ENCODE measurements around the gene PLA2G7.
"Not testable (repeated sequence)": the region's sequence is repeated elsewhere in the genome, so short reads cannot be mapped to it uniquely, and the experiment has no call there.

PLA2G7 gene

DNA sequence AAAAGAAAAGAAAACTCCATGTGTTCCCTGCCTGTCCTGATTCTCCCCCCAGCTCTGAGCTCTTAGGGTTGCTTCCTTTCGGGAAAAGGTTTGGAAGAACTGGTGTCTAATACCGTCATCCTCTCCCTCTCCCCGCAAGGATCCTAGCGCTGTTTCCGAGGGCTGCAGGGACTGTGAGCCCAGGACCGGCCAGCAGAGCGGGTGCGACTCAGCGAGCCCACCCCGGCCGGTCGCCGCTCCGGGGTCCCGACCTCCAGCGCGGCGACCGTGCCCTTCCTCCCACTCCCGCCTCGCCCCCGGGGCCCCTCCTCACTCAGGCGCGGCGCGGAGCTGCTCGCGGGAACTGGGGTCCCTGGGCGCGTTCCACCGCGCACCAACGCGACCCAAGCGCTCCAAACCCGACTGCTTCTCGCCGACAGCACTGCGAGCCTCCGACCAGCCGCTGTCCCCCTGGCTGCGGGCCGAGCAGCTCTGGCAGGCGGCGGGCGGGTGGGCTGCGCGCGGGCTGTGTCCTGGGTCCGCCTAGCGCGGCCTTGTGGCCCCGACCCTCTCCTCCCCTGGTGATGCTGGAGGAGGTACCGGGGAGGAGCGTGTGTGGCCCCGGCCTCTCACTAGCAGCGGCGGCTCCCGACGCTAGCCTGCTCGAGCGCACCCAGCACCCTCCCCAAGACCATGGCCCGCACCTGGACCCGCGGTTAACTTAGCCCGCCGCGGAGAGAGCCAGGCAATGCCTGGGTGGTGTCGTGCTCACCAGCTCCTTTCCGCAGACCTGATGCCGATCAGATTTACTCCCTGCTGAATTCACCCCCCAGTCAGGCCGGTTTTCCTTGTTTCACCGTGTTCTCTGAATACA, at the start of gene PLA2G7:
PLA2G7 (minus strand) TSS at position 509 of the 853 bp plus-strand sequence. CDS start 12,484 bp downstream, outside the sequence.
- intact Hi-C loops (cut with DNase I), result no loop called here
- DNase-seq, result peak in 41 of 42 donors; percentile 11 to 74 (median 44)

DNA sequence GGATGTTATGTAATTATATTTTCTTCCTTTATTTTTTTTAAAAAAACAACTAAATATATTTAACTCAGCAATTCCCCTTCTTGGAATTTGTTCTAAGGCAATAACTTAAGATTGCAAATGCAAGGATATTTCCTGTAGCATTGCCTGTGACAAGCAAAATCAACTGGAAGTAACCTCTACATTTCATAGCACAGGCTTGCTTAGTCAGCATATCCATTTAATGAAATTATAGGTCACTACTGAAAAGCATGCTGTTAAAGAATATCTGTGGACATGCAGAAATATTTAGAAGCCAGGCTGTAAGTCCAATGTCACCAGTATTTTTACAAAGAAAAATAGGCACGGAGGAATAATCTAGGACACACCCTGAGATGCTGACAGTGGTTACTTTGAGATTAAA, 49.4 kb upstream of the PLA2G7 start:
- DNase-seq, result no peak
- intact Hi-C loops (cut with DNase I), result no loop called here

GRCh38 chr6:46781478-46782378, 46.6 kb upstream of the PLA2G7 start:
- peak in 37 of 42 donors; percentile 31 to 90 (median 66) for DNase-seq
- intact Hi-C loops (cut with DNase I), result no loop called here

DNA sequence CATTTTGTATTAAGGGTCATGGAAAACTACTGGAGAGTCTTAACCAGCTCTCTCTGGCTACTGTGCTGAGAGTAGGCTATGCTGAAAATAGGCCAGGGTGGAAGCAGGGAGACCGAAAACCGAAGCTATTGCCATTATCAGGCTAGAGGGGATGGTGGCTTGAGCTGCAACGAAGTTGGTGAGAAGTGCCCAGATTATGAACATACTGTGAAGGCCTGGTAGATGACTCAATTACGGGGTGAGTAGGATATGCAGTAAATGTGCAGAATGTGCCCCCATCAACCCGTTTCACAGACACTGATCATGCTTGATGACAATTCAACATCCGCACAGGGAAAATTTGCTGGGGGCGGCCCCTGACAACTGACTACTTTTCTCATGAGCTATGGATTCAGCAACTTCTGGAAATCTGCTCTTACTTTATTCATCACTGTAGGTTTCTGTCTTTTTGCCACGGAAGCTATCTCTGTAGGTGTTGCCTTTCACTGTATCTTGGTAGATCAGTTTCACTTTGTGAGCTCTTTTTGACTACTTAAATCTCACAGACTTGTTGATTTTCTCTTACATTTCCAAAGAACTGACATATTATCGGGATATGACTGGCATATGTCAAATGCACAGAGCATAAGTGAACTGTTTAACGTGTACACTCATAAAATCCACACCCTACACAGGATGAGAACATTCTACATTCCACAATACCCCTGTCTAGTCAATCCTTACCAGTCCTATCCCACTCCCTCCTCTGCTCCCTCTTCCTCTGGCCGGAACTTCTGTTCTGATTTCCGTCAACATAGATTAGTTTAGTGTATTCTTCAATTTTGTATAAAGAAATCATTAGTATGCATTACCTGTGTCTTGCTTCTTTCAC, 42.5 kb upstream of the PLA2G7 start:
- DNase-seq, result peak in 39 of 42 donors; percentile 9 to 76 (median 47)

DNA sequence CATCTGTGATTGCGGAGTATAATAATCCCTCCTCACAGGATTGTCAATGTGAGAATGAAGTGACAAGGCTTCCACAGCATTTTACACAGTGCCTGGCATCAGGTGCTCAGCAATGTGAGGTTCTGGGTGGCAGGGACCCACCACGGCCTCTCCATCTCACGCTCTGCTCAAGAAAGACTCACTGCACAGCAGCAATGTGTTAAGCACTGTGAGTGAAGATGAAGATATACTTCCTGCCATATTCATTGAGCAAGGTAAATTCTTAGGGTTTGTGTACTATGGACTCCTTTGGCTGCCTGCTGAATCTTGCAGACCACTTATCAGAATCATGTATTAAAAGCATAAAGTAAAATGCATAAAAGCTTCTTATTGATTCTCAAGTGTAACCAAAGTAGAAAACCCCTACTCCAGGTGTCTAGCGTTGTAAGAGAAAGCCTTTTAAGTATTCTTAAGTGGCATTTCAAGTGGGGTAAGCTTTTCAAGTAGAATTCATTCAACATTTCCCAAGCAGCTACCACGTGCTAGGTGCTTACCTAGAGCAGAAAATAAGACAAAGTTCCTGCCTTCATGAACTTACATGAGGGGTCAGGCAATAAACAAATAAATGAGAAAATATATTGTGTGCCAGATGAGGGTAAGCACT, 41.0 kb upstream of the PLA2G7 start:
- DNase-seq, result no peak
- intact Hi-C loops (cut with DNase I), result no loop called here

More for the DNA sequence above, 42.5 kb upstream of the PLA2G7 start:
- intact Hi-C loops (cut with DNase I), result no loop called here

- intact Hi-C loops (cut with DNase I); DNase-seq: not testable (repeated sequence)
These were observed 39.6 kb upstream of the PLA2G7 start for GRCh38 chr6:46774736-46775135.

- DNase-seq, result no peak
- intact Hi-C loops (cut with DNase I), result no loop called here
These were observed 38.2 kb upstream of the PLA2G7 start for GRCh38 chr6:46773201-46773855.

DNA sequence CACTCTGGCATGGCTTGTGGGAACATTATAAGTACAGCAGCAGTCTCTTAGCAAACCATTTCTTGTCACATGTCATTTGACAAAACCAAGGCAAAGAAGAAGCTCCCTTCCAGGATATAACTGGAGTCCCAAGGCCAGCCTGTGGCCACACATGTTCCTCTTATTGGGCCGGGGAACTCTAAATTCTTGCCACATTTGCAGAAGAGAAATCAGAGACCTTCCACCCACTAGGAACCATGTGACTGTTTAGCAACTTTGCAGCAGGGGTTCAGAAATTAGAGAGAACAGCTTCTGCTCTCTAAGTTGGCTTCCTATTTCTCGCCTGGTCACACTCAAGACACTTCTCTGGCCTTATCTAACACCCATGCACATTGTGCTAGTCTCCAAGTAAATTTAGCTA, 37.6 kb upstream of the PLA2G7 start:
- intact Hi-C loops (cut with DNase I), result no loop called here
- DNase-seq, result peak in 24 of 42 donors; percentile 12 to 60 (median 29)

DNA sequence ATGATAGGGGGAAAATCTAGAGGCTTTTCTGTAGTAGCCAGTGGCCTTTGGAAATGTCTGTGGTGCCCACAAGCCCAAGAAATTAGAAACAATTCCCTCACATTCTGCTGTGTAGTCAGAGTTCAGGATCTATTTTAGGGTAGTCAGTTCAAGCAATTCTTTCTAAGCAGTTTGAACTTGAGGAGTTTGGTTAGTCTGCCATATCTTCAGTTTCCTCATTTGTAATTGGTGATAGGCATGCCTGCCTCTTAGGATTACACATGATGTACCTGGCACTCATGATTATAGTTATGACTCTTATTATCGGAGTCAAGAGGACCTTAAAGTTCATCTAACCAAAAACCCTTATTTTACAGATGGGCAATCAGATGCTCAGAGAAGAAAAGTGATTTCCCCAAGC, 36.8 kb upstream of the PLA2G7 start:
- intact Hi-C loops (cut with DNase I), result no loop called here
- no peak for DNase-seq

- DNase-seq, result no peak
- intact Hi-C loops (cut with DNase I), result no loop called here
These were observed 29.8 kb upstream of the PLA2G7 start for GRCh38 chr6:46764961-46765360.

- intact Hi-C loops (cut with DNase I); DNase-seq: not testable (repeated sequence)
These were observed 29.1 kb upstream of the PLA2G7 start for GRCh38 chr6:46764280-46764679.

DNA sequence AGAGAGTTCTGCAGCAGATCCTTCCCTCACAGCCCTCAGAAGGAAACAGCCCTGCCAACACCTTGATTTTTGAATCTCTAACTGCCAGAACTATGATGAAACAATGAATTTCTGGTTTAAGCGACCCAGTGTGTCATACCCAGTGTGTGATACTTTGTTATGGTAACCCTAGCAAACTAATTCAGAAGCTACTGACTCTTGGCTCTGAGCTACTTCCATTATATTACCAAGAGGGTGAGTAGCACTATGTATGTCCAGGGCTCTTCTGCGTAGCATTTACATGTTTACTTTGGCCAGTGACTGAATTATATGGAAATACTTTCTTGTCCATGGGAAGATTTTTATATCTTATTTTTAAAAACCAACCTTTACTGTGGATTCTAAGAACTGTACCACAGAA, 28.3 kb upstream of the PLA2G7 start:
- no peak for DNase-seq
- intact Hi-C loops (cut with DNase I), result no loop called here

GRCh38 chr6:46760925-46761324, 25.8 kb upstream of the PLA2G7 start:
- no peak for DNase-seq
- intact Hi-C loops (cut with DNase I), result no loop called here

GRCh38 chr6:46758960-46759753, 24.0 kb upstream of the PLA2G7 start:
- intact Hi-C loops (cut with DNase I), result no loop called here
- no peak for DNase-seq

GRCh38 chr6:46757214-46757596, 22.0 kb upstream of the PLA2G7 start:
- no peak for DNase-seq
- intact Hi-C loops (cut with DNase I), result no loop called here

DNA sequence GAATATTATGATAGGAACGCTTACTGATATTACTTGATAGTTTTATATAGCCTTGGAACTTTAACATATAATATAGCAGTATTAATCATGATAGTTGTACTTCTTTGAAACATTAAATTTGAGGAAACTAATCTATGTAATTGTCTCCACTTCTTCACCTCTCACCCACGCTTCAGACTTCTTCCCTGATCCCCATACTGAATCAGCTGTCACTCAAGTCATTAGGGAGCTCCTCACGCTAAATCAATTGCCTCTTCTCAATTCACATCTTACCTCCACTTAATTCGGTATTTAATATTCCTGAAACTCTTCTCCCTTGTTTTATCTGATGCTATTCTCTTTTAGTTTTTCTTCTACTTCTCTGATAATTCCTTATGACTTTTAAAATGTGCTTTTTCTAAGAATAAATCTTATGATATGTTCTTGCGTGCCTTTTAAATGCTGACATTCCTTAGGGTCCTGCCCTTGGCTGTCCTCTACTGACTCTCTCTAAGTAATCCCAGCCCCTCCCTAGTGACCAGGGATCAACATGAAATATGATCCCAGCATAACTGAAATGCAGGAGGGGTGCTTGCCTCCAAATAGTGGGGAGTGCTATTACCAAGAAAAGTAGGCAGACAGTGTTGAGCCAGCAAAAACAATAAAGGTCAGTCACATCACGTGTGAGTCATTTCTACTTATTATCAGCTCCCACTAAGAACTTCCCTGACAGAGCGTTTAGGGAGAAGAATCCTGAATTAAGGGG, 21.5 kb upstream of the PLA2G7 start:
- peak in 7 of 42 donors; percentile 26 to 65 (median 46) for DNase-seq
- intact Hi-C loops (cut with DNase I), result no loop called here
